ENCODE data around the gene STX2.
A peak's percentile ranks its signal among the peaks of the same experiment; 100 is the strongest.
"Not testable (repeated sequence)": the region's sequence is repeated elsewhere in the genome, so short reads cannot be mapped to it uniquely, and the experiment has no call there.

Gene STX2

DNA sequence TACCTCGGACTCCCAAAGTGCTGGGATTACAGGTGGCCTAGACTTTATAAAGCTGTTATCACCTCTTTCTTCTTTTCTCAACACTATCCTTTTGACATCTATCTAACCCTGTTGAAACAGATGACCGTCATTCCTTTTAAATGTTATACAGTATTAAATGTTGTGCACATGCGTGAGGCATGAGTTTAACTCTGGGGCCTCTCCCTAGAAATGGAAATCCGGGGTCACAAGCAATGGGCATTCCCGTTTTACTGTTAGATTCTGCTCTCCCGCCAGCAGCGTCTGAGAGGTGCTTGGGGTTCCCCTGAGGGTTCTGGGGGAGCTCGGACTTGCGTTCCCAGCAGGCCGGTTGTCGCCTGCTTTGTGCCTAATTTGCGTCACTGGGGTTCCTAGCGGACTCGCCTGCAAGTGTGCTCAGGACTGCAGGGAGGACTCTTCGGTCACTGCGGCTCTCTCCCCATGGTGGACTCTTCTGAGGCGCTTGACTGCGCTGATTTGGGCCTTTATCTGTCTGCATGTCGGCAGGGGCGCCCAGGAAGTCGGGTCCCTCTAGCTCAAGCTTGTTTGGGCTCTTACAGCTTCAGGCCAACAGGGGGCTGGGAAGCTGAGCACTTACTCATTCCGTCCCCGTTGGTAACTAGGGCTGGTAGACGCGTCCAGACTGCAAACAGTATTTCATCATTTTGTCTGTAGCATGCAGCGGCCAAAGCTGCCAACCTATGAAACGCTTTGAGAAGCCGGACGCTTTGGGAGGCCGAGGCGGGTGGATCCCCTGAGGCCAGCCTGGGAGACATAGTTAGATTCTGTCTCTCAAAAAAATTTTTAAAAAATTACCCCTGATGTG lies 31.6 kb upstream of the STX2 start:
- DNase-seq = peak; percentile 21

DNA sequence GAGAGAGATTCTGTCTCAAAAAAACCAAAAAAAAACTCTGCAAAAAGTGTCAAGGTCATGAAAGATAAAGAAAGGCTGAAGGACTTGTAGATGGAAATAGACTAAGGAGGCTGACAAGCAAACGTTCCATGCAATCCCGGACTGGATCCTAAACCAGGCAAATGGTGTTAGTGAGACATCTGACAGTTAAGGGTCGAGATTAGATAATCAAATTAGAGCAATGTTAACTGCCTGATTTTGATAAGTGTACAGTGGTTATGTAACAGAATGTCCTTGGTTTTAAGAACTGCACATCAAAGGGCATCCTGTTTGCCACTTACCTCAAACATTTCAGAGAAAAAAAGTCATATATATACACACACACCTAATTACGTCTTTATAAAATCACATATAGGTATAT lies 29.4 kb upstream of the STX2 start:
- no peak for DNase-seq

DNA sequence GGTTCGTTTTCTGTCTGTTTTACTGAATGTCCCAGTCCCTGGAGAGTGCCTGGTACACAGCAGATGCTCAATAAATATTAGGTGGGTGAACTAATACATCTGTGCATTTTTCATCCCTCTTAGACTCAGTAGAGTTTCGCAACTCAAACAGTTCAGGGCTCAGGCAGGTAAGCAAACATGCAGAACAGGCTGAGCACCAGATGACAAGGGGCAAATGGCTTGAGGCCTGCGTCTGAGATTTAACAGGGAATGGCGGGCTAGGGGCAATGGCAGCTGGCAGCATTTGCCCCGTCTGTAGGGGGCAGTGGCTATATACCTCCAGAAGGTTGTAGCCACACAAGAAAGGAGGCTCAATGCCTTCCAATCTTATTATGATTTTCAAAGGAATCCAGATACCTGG lies 24.2 kb upstream of the STX2 start:
- DNase-seq = no peak

- DNase-seq = not testable (repeated sequence)
Observed at GRCh38 chr12:130862771-130863170, 23.7 kb upstream of the STX2 start.

GRCh38 chr12:130862161-130862560 lies 23.1 kb upstream of the STX2 start:
- DNase-seq = no peak

DNA sequence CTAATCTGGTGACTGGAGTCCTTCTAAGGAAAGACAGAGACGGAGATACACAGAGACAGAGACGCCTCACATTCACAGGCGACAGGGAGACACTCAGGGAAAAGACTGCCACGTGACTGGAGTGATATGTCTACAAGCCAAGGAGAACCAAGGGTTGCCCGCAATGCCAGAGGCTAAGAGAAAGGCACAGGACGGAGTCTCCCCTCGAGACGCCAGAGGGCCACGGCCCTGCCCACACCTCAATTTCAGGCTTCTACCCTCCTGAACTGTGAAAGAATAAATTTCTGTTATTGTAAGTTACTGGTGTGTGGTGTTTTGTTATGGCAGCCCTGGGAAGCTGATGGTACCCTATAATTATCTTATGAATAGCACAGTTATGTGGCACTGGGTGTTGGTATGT lies 21.3 kb upstream of the STX2 start:
- DNase-seq = no peak

DNA sequence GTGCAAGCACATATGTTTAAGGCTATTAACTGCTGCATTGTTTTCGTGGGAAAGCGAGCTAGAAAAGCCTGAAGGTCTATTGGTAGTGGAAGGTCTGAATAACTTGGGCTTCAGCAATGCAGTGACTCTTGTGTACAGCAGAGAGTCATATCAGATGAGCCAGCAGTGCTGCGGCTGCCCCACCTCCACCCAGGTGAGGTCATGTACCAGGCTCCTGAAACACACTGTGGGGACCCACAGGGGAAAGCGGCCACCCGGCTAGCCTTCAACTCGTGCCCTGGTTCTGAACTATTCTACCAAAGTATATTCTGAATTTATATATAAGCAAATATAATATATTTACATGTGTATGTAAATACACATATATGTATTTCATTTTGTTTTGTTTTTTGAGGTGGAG lies 20.1 kb upstream of the STX2 start:
- no peak for DNase-seq

GRCh38 chr12:130858084-130858483 lies 19.0 kb upstream of the STX2 start:
- DNase-seq = no peak

DNA sequence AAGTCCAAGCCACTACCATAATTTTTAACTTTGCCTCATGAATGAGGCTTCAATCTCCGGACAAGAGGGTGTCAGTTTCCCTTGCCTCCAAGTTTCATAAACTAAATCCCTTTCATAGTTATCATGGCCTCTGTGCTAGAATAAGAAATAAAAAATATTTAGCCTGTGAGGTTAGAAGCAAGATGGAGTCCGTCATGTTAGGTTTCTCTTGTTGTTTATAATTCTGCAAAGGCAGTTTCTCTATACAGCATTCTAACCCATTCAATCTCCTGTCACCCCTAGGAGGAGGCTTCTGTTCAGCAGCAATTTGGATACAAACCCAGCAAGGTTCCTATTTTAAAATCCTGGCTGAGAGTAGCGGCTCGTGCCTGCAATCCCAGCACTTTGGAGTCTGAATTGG lies 17.0 kb upstream of the STX2 start:
- DNase-seq = no peak

- DNase-seq = no peak
Observed at GRCh38 chr12:130850418-130851021, 11.5 kb upstream of the STX2 start.

- DNase-seq = no peak
Observed at GRCh38 chr12:130849561-130850417, 10.7 kb upstream of the STX2 start.

DNA sequence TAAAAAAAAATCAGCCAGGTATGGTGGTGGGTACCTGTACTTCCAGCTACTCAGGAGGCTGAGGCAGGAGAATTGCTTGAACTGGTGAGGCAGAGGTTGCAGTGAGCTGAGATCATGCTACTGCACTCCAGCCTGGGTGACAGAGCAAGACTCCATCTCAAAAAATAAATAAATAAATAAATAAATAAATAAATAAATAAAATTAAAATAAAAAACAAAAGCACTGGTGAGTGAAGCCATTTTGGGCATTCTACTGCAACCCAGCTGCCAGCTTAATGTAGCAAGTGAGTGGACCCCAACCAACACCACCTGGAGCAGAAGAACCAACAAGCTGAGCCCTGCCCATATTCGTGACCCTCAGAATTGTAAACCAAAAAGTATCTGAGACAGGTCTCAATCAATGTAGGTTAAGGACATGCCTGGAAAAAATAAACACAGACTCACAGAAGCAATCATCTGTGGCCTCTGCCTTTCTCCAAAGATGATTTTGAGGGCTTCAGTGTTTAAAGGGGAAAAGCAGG lies 9.8 kb upstream of the STX2 start:
- not testable (repeated sequence) for DNase-seq

- not testable (repeated sequence) for DNase-seq
Observed at GRCh38 chr12:130848105-130848504, 9.1 kb upstream of the STX2 start.

DNA sequence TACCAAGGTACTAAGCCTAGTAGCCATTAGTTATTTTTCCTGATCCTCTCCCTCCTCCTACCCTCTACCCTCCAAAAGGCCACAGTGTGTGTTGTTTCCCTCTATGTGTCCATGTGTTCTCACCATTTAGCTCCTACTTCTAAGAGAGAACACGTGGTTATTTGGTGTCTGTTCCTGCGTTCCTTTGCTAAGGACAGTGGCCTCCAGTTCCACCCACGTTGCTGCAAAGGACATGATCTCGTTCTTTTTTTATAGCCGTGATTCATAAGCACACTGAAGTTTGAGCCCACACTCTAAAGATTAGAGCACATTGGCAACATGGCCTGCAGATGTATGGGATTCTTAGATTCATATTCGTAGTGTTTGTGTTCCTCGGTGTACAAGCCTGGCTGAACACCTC lies 8.1 kb upstream of the STX2 start:
- DNase-seq = no peak

- no peak for DNase-seq
Observed at GRCh38 chr12:130846369-130846768, 7.3 kb upstream of the STX2 start.

DNA sequence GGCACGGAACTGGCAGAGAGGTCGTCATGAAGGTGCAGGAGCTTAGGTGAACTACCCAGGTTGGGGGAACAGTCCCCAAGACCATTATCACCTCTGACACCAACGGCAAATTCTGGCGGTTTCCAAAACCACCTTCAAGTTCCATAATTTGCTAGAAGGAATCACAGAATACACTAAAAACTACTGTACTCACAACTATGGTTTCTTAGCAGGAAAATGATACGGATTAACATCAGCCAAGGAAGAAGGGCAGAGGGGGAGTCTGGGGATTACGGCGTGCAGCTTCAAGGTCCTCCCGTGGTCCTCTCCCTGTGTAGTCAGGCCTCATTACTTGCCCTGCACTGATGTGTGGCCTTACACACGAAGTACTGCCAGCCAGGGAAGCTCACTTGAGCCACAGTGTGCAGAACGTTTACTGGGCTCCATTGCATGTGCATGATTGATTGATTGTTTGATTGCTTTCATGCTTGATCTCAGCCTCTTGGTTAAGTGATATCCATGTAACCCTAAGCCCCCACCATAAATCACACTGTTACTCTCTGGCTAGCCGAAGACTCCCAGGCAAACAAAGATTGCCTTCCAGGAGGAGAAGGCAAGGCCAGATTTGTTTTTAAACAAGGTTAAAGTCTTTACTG lies 837 bp upstream of the STX2 start:
- peak; percentile 47 for DNase-seq

- peak; percentile 64 for DNase-seq
Observed at GRCh38 chr12:130838284-130838950, 633 bp downstream of the STX2 start.

DNA sequence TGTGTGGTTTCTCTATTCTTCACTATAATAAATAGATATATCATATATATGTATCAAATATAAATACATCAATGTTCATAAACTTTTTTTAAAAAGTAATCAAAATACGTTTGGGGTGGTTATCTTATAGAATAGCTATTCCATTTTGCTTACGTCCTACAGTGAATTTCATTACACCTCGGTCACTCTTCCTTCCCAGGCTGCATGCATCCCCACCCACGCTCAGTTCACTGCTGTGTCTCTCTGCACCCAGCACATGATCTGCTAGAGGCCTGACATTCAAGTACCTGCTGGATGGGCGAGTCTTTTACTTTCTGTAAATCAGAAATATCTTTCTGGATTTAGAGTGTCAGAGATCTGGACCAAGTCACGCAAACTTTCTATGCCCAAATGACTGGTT lies 3.6 kb downstream of the STX2 start:
- no peak for DNase-seq

GRCh38 chr12:130835011-130835410 lies 4.0 kb downstream of the STX2 start:
- DNase-seq = no peak

DNA sequence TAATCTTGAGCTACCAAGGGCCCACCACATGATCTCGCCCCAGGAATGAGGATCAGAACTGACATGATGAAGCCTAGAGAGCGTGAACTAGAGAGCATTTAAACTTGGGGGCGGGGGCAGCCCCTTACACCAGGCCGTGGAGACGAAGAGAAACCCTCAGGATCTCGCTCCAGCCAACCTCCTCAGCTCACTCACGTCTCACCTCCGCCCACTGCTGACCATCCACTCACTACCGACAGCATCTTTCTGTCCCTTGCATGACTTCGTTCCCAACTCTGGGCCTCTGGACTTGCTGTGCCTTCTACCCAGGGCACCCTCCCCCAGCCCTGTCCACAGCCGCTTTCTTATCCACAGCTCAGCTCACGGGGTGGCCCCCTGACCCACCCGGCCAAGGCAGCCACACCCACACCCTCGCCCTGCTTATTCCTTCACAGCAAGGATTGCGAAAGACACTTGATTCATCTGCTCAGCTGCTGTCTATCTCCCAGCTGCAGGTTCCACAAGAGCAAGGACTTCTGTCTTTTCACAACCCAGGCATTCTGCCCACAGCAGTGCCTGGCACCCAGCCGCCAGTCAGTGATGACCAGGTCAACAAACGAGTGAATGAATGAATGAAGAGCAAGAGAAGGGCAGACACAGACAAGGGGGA lies 6.4 kb downstream of the STX2 start:
- no peak for DNase-seq

- no peak for DNase-seq
Observed at GRCh38 chr12:130831876-130832405, 7.1 kb downstream of the STX2 start.

Measured in right kidney (tissue), 1 donor.